Ishikawa (cell line): ENCODE measurements around the gene STK39.

Experiments used
- CEBPB ChIP-seq: IDR thresholded peaks from 2 replicates; pipeline ENCODE4 v1.6.1; 2012
- CREB1 ChIP-seq: IDR thresholded peaks from 2 replicates; pipeline ENCODE4 v1.6.1; 2012; ENCODE audit warnings: low read depth
- EGR1 ChIP-seq: IDR thresholded peaks from 2 replicates; pipeline ENCODE4 v1.6.1; 2012
- EP300 ChIP-seq: IDR thresholded peaks from 2 replicates; pipeline ENCODE4 v1.6.1; 2012; ENCODE audit warnings: borderline replicate concordance
- MAX ChIP-seq: IDR thresholded peaks from 2 replicates; pipeline ENCODE4 v1.6.1; 2012
- NFIC ChIP-seq: IDR thresholded peaks from 2 replicates; pipeline ENCODE4 v1.6.1; 2012
- RAD21 ChIP-seq: IDR thresholded peaks from 2 replicates; pipeline ENCODE4 v1.6.1; 2012; ENCODE audit warnings: low read depth
- TAF1 ChIP-seq: IDR thresholded peaks from 2 replicates; pipeline ENCODE4 v1.6.1; 2012; ENCODE audit warnings: low read depth, mild to moderate bottlenecking
- TCF12 ChIP-seq: IDR thresholded peaks from 2 replicates; pipeline ENCODE4 v1.6.1; 2012; ENCODE audit warnings: low read depth
- TEAD4 ChIP-seq: IDR thresholded peaks from 2 replicates; pipeline ENCODE4 v1.6.1; 2012
- ZBTB7A ChIP-seq: IDR thresholded peaks from 2 replicates; pipeline ENCODE4 v1.6.1; 2012; ENCODE audit warnings: low read depth
- TF ChIP-seq, protein P1 (sequence below): IDR thresholded peaks from 2 replicates; pipeline ENCODE4 v1.6.1; 2012; ENCODE audit warnings: low read depth, mild to moderate bottlenecking

DNA sequence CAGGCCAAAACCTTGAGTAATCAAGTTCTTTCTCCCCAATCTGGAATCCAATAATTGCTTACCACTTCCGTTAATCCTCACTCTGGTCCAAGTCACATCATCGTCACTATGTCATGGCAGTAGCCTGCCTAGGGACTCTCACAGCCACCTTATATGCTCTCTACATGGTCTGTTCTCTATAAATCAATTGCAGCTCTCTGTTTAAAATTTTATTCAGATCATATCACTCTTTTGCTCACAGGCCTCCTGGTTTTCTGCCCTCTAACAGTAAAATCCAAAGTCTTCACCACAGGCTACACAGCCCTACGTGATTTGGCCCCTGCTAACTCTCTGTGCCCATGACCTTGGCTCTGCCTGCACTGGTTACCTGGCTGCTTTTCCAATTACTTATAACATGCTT is 188.7 kb downstream of the STK39 start:
- TF ChIP-seq, protein P1, sequence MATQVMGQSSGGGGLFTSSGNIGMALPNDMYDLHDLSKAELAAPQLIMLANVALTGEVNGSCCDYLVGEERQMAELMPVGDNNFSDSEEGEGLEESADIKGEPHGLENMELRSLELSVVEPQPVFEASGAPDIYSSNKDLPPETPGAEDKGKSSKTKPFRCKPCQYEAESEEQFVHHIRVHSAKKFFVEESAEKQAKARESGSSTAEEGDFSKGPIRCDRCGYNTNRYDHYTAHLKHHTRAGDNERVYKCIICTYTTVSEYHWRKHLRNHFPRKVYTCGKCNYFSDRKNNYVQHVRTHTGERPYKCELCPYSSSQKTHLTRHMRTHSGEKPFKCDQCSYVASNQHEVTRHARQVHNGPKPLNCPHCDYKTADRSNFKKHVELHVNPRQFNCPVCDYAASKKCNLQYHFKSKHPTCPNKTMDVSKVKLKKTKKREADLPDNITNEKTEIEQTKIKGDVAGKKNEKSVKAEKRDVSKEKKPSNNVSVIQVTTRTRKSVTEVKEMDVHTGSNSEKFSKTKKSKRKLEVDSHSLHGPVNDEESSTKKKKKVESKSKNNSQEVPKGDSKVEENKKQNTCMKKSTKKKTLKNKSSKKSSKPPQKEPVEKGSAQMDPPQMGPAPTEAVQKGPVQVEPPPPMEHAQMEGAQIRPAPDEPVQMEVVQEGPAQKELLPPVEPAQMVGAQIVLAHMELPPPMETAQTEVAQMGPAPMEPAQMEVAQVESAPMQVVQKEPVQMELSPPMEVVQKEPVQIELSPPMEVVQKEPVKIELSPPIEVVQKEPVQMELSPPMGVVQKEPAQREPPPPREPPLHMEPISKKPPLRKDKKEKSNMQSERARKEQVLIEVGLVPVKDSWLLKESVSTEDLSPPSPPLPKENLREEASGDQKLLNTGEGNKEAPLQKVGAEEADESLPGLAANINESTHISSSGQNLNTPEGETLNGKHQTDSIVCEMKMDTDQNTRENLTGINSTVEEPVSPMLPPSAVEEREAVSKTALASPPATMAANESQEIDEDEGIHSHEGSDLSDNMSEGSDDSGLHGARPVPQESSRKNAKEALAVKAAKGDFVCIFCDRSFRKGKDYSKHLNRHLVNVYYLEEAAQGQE = no peak
- no peak for TF ChIP-seq CREB1
- TF ChIP-seq MAX = no peak
- no peak for TF ChIP-seq TAF1
- no peak for TF ChIP-seq EGR1
- TF ChIP-seq TCF12 = no peak
- no peak for TF ChIP-seq EP300
- TF ChIP-seq TEAD4 = no peak
- no peak for TF ChIP-seq ZBTB7A
- no peak for TF ChIP-seq NFIC
- no peak for TF ChIP-seq RAD21
- no peak for TF ChIP-seq CEBPB
